HFFc6 (cell line): Measurements from ENCODE around the gene MMP20. TPM values are rescaled to one million over a fixed set of nuclear protein-coding genes. Genes with fewer than 3 reads are reported as not detected.

Experiments
- DNase-seq: peaks from one replicate; pipeline ENCODE4 v3.0.0-alpha.2; 2018
- H3K27ac Mint-ChIP-seq: 2 replicates; pipeline ENCODE4 v1.8.0; 2020; ENCODE audit warnings: mild to moderate bottlenecking, mixed read lengths
- H3K27me3 Mint-ChIP-seq: 2 replicates; pipeline ENCODE4 v1.8.0; 2021; ENCODE audit warnings: mild to moderate bottlenecking, moderate library complexity, mixed read lengths; ENCODE audit not compliant: insufficient read depth
- H3K36me3 Mint-ChIP-seq: 2 replicates; pipeline ENCODE4 v1.8.0; 2021; ENCODE audit warnings: low read depth, mixed read lengths
- H3K4me1 Mint-ChIP-seq: 2 replicates; pipeline ENCODE4 v1.8.0; 2020; ENCODE audit warnings: low read depth, mixed read lengths
- H3K4me3 Mint-ChIP-seq: 2 replicates; pipeline ENCODE4 v1.8.0; 2020; ENCODE audit warnings: mild to moderate bottlenecking, moderate library complexity, mixed read lengths
- H3K9me3 Mint-ChIP-seq: 2 replicates; pipeline ENCODE4 v1.8.0; 2020; ENCODE audit warnings: mild to moderate bottlenecking, mixed read lengths
- CTCF ChIP-seq: fragments of 200-600 bp; sonication (generic); IDR thresholded peaks from 2 replicates; pipeline ENCODE4 v1.5.0; 2021; ENCODE audit warnings: antibody characterized with exemption, mild to moderate bottlenecking
- total RNA-seq, 6 experiments: library from RNA; stranded (reverse); fragmentation: NEBNext Ultra II Directional; extraction: Animal tissue kit (Norgen Biotek cat#: 25700); gene quantifications; 2 replicates in 1 of 6; 3 replicates in 5 of 6; pipeline ENCODE4 v1.2.3, GENCODE V29; 2021

MMP20 gene
- total RNA-seq, 6 experiments from 2014 or later: not detected

- Mint-ChIP-seq H3K36me3 (no peaks in the 10 kb centered on the region), H3K27me3 (peaks cover 11% of the 10 kb centered on the region), H3K4me3 (no peak overlapping the region), H3K4me1 (no peaks in the 10 kb centered on the region), H3K9me3 (no peaks in the 10 kb centered on the region), H3K27ac (no peak overlapping the region)
- TF ChIP-seq CTCF: no peak
- DNase-seq: no peak
Observed at GRCh38 chr11:102528618-102529017, 96.5 kb downstream of the MMP20 start.

DNA sequence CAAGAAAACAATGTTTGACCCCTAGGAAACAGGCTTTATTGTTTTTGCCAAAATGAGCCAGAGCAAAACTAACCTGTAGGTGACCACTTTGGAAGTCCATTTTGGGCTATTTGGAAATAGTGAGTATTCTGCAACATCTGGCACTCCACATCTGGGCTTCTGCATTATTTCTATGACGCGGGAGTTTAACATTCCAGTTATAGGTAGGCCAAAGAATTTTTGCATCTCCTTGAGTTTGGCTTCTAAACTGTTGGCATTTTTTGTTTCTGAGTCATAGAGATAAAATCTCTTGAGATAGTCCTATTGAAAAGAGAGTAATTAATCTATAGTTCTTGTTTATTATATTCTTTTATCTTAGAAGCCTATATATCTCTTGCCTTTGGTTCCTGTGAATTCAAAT, 97.4 kb downstream of the MMP20 start:
- DNase-seq: no peak
- H3K4me1 Mint-ChIP-seq: no peaks in the 10 kb centered on the region
- no peaks in the 10 kb centered on the region for H3K36me3 Mint-ChIP-seq
- H3K9me3 Mint-ChIP-seq: no peaks in the 10 kb centered on the region
- H3K27me3 Mint-ChIP-seq: peaks cover 8% of the 10 kb centered on the region
- no peak overlapping the region for H3K27ac Mint-ChIP-seq
- TF ChIP-seq CTCF: no peak
- no peak overlapping the region for H3K4me3 Mint-ChIP-seq

GRCh38 chr11:102527041-102527440, 98.1 kb downstream of the MMP20 start:
- no peaks in the 10 kb centered on the region for H3K9me3 Mint-ChIP-seq
- no peak overlapping the region for H3K27ac Mint-ChIP-seq
- H3K4me3 Mint-ChIP-seq: no peak overlapping the region
- DNase-seq: no peak
- TF ChIP-seq CTCF: no peak
- peaks cover 8% of the 10 kb centered on the region for H3K27me3 Mint-ChIP-seq
- no peaks in the 10 kb centered on the region for H3K36me3 Mint-ChIP-seq
- H3K4me1 Mint-ChIP-seq: no peaks in the 10 kb centered on the region

Other genes starting within 250 kb of the MMP20 start
- 100 to 1,000 TPM; 128 to 197 (median 161) TPM for gene TMEM123, start 172.6 kb downstream of the MMP20 start, total RNA-seq
- not detected for gene MMP7, start 94.6 kb downstream of the MMP20 start, total RNA-seq
- gene MMP27, start 80.4 kb upstream of the MMP20 start, total RNA-seq: not detected
- not detected for gene MMP8, start 99.6 kb upstream of the MMP20 start, total RNA-seq
- gene MMP10, start 155.3 kb upstream of the MMP20 start, total RNA-seq: 1 to 10 TPM in 4 of 6 experiments, under 1 TPM in 2; 0.33 to 3.9 (median 1.1) TPM
- gene MMP1, start 172.8 kb upstream of the MMP20 start, total RNA-seq: 1,000 to 10,000 TPM in 4 of 6 experiments, 100 to 1,000 TPM in 2; 523 to 1,218 (median 1,082) TPM
- gene MMP3, start 218.3 kb upstream of the MMP20 start, total RNA-seq: 100 to 1,000 TPM in 1 of 6 experiments, 10 to 100 TPM in 5; 35.4 to 112 (median 42.1) TPM
- 1 to 10 TPM in 1 of 6 experiments, under 1 TPM in 5; 0.20 to 1.2 (median 0.31) TPM for gene MMP12, start 249.7 kb upstream of the MMP20 start, total RNA-seq